ENCODE measurements around the gene FBXL17.

Gene FBXL17

GRCh38 chr5:107982703-107983425 lies 399.0 kb downstream of the FBXL17 start:
- no peak for DNase-seq

GRCh38 chr5:107980923-107981692 lies 400.8 kb downstream of the FBXL17 start:
- DNase-seq, result no peak

- no peak for DNase-seq
Observed at GRCh38 chr5:107979900-107980299, 402.0 kb downstream of the FBXL17 start.

GRCh38 chr5:107979291-107979690 lies 402.6 kb downstream of the FBXL17 start:
- no peak for DNase-seq

- no peak for DNase-seq
Observed at GRCh38 chr5:107977550-107978071, 404.3 kb downstream of the FBXL17 start.

GRCh38 chr5:107975568-107975967 lies 406.3 kb downstream of the FBXL17 start:
- DNase-seq, result no peak

GRCh38 chr5:107971846-107972245 lies 410.1 kb downstream of the FBXL17 start:
- no peak for DNase-seq

GRCh38 chr5:107969847-107970246 lies 412.1 kb downstream of the FBXL17 start:
- no peak for DNase-seq

GRCh38 chr5:107968998-107969397 lies 412.9 kb downstream of the FBXL17 start:
- no peak for DNase-seq

- no peak for DNase-seq
Observed at GRCh38 chr5:107968406-107968843, 413.5 kb downstream of the FBXL17 start.

GRCh38 chr5:107966201-107966600 lies 415.7 kb downstream of the FBXL17 start:
- DNase-seq, result no peak

- DNase-seq, result no peak
Observed at GRCh38 chr5:107964722-107965121, 417.2 kb downstream of the FBXL17 start.

GRCh38 chr5:107959573-107960279 lies 422.2 kb downstream of the FBXL17 start:
- DNase-seq, result no peak

GRCh38 chr5:107958861-107959260 lies 423.0 kb downstream of the FBXL17 start:
- DNase-seq, result no peak

- DNase-seq, result no peak
Observed at GRCh38 chr5:107958432-107958831, 423.5 kb downstream of the FBXL17 start.

- no peak for DNase-seq
Observed at GRCh38 chr5:107957051-107957450, 424.8 kb downstream of the FBXL17 start.

GRCh38 chr5:107955321-107955720 lies 426.6 kb downstream of the FBXL17 start:
- no peak for DNase-seq

- no peak for DNase-seq
Observed at GRCh38 chr5:107954254-107954653, 427.6 kb downstream of the FBXL17 start.

GRCh38 chr5:107952450-107952849 lies 429.4 kb downstream of the FBXL17 start:
- DNase-seq, result no peak

- DNase-seq, result no peak
Observed at GRCh38 chr5:107951309-107951708, 430.6 kb downstream of the FBXL17 start.

- DNase-seq, result no peak
Observed at GRCh38 chr5:107950776-107951175, 431.1 kb downstream of the FBXL17 start.

GRCh38 chr5:107949688-107950341 lies 432.1 kb downstream of the FBXL17 start:
- no peak for DNase-seq

GRCh38 chr5:107948377-107948776 lies 433.5 kb downstream of the FBXL17 start:
- peak; percentile 7 for DNase-seq

Data from NCI-H187 treated with DMSO at 0.1 percent for 48 hours (cell line).